ENCODE results near the gene SMPX. TPM values are rescaled to one million over a fixed set of nuclear protein-coding genes. Genes with fewer than 3 reads are reported as not detected.

SMPX gene
- polyA plus RNA-seq, 2 donors = 0.33 to 0.41 TPM

Other genes starting within 250 kb of the SMPX start
- under 1 TPM; 0.01 to 0.04 TPM for gene KLHL34, start 99.8 kb downstream of the SMPX start, polyA plus RNA-seq
- 1 to 10 TPM in 1 of 2 donors, under 1 TPM in 1; 0.90 to 2.5 TPM for gene MBTPS2, start 81.5 kb upstream of the SMPX start, polyA plus RNA-seq
- under 1 TPM; 0.71 to 0.77 TPM for gene YY2, start 97.9 kb upstream of the SMPX start, polyA plus RNA-seq
- 10 to 100 TPM; 26.6 to 43.2 TPM for gene SMS, start 182.6 kb upstream of the SMPX start, polyA plus RNA-seq